Embryonic facial prominence (tissue), 1 donor: Measurements from ENCODE around the gene OPALIN.
"Not testable (repeated sequence)": the region's sequence is repeated elsewhere in the genome, so short reads cannot be mapped to it uniquely, and the experiment has no call there.

Experiments
- DNase-seq: peaks from one replicate; pipeline ENCODE4 v3.0.0-alpha.2; 2016; ENCODE audit errors: extremely low spot score

OPALIN gene

DNA sequence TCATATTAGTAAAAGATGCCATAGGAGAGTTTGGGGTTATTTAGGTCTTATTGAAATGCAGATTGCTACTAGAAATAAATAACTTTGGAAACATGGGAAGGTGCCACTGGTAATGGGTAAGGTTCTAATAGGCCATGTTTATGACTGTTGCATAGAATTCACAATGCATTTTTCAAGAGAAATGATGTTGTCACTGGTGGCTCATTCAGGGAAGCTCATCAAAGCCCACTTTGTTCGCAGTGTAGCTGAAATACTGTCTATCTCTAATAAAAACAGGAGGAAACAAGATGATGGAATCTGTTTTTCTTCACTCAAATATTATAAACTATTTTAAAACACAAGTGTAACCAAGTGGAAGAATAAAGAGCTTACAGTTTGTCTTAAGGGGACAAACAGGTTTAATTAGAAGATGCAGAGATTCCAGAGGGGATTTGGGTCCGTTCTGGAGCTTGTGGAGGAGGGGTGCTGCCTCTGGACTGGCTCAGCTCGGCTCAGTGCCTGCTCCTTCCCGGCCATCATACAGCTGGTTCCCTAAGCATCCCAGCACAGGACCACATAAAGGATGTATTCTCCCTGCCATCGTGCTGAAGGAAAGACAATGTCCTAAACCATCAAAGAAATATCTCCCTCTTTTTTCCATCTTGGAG, 20.4 kb downstream of the OPALIN start:
- DNase-seq, result no peak

DNA sequence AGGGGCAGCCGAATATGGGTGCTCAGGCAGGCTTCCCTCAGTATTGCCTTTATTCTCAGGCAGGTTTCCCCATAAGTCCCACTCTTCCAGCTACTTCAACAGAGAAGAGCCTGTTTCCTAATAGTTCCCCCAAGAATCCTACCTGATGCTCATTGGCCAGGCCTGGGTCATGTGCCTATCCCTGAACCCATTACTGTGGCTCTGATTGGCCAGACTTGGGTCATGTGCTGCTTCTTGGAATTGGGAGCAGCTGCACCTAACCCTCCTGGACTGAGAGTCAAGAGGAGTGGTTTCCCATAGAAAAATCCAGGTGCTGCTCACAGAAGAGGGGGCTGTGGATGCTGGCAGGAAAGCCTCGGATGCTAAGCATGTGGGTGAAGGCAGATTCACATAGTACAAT, 21.7 kb downstream of the OPALIN start:
- no peak for DNase-seq

DNA sequence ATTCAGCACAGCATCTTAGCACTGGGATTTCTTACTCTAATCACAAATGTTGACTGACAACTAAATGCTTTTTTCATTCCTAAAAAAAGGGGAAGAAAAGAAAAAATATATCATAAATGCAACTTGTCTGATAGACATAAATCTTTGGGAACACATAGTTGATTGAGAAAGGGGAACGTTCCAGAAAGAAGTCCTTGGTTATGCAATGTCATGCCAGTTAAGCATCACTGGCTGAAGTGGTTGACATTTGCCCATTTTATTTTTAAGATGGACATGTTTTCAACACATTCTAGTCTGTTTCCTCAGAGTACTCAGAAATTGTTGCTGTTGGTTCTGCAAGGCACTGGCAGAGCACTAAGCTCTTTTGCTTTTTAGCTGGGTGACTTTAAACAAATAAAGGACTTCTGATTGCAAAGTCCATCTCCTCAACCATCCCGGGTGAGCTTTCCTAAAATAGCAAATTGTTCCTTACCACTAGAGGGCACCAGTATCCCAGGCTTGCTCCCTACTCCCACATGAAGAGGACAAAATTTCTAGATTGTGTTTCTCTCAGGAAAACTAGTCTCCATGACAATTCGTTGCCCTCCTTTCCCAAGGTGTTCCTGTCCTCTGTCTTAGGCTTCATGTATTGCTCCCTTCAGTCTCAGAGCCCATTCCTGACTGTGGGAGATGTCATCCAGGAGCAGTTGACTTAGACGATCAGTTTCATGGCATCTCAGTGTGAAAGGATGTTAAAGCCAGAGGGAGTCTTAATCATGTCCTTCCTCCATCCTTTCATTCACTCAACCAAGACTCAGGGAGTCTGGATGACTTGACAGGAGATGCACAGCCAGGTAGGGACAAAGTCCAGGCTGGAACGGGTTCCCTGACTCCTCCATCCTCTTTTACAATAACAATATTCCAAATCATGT, 23.9 kb downstream of the OPALIN start:
- DNase-seq, result no peak

DNA sequence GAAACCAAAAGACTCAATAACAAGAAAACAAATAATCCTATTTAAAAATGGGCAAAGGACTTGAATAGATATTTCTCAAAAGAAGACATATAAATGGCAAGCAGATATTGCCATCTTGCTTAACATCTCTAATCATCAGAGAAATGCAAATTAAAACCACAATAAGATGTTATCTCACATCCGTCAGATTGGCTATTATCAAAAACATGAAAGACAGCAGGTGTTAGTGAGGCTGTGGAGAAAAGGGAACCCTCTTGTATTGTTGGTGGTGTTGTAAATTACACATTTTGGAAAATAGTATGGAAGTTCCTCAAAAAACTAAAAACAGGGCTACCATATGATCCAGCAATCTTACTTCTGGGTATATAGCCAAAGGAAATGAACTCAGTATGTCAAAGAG, 25.7 kb downstream of the OPALIN start:
- DNase-seq, result no peak

DNA sequence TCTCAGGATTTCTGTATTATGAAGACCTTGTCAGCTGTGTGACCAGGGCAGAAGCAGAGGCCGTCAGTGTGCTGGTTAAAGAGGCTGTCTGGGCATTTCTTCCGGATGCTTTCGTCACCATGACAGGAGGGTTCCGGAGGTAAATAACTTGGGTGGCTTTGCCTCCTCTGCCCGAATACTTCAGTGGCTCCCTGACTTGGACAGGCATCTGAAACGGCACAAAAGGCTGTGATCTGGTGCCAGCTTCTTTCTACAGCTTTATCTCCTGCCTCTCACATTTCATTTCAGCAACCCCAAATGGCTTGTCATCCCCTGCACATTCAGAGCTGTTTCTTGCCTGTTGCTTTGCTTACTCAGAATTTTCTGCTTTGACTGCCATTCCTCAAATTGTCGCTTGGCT, 31.3 kb downstream of the OPALIN start:
- DNase-seq, result no peak

DNA sequence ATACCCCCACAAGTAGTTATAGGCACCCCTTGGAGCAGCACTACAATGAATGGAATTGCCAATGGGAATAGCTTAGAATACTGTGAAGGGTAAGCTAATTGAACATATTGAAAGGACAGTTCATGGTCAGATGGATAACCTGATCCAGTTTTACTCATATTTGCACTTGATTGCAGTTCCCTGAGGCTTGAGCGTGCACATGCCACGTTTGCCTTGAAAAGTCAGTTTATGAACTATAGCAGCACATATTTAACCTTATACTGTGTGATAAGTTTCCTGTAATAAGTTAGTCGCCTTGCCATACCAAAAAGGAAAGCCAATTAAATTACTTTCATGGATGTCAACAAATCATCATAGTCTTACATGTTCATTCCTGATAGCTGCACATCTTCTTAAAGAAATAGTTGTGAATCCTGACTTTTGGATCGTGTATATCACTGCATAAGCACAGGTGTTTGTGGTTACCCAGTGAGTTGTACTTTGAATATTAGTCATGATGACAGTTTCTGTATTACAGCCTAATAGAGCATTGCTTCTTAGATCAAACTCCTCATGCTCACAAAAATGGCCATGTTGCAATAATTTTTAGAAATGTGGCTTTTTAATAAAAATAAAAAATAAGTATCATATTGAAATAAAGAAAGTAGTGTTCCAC, 33.0 kb downstream of the OPALIN start:
- DNase-seq, result no peak

DNA sequence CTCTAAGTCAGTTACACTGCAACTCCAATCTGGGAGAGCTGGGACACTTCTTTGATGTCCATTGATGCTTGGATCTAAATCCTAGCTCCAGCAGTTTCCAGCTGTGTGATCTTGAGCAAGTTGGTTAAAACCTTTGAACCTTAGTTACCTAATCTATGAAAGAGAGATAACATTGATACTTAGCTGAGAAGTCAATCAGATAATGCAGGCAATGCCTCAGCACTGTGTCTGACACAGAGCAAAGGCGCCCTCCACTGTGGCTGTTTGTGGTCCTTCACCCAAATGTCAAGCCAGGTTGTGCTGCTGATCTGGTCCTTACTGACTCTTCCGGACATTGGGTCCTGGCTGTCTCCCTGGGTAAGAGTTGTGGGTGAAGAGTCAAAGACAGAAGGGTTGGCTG, 34.4 kb downstream of the OPALIN start:
- DNase-seq, result no peak

DNA sequence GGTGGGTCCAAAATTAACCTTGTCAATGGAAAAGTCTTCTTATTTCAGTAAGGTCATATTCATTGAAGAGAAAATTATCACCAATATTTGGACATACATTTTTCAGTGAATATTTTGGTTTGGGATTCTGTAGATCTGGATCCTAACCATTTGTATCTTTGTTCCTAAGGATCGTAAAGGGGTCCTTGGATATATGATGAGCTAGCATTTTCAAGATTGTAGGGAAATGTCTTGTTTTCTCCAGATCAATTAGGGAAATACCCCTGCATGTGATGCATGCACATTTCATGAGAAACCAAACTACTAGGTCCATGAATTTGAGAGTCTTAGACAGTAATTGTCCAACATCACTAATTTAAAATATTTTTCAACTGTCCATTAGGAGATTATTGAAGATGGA, 36.5 kb downstream of the OPALIN start:
- DNase-seq, result no peak

DNA sequence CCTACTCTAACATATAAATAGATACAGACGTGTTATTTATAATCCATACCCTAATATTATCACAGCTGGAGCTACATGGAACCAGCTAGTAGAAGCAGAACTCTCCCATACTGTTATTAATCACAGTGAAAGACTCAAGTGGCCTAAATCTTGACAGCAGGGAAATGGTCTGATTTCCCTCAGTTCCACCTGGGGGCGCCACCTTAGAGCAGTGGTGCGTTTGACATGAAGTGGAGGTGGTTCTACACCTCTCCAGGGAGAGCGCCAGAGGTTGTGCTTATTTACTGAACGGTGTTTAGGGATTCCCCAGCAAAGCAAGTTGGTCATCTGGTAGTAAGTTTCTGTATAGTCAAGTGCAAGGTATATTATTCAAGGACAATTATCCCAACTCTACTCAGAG, 37.0 kb downstream of the OPALIN start:
- no peak for DNase-seq

DNA sequence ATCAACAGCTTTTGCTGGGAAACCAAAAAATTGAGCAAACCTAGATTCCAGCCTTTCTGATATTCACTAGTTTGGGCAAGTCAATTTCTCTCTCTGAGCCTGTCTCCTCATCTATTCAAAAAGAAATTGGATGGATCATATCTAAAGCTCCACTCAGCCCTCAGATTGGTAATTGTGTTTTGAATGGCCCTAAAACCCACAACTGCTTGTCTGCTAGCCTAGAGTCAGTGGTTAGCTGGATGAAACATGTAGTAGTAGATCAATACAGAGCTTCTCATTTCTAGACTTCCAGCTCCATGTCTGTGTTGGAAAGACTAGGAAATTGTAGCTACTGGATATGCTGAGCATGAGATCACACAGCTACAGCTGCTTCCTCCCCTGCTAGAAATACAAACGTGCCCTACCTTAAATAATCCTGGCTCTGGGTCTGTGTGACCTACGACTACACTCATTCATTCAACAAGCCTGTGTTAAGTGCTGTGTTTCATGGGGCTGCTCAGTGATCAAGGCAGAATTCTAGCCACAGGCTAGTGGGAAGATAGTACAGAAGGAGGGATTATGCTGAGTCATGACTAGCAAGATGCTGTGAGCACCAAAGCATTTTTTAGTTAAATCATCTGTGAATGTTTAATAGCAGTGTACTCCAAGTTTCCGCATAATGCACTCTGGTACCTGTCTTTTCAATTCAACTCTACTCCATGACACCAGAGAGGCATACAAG, 38.9 kb downstream of the OPALIN start:
- no peak for DNase-seq

DNA sequence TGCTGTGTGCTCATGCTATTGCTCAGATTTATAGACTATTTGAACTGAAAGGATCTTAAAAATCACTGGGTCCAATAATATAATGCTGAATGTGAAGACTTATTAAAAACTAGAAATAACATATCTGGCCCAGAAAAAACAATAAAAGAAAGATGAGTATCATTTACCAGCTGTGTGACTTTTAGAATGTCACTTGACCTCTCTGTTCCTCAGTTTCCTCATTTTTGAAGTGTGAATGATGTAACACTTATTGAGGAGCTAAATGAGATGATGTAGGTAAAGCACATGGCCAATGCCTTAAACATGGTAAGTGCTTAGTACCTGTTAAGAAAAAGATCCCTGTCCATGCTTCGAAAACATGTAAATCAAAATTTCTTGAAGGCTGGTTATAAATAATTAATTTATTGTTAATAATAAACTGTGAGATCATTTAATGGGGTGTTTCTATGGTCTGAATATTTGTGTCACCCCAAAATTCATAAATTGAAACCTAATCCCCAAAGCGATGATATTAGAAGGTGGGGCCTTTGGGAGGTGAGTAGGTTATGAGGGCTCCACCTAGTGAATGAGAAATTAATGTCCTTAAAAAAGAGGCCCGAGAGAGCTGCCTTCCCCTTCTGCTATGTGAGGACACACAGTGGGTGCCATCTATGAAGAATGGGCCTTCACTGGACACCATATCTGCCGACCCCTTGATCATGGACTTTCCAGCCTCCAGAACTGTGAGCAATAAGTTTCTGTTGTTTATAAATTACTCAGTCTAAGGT, 41.6 kb downstream of the OPALIN start:
- no peak for DNase-seq

DNA sequence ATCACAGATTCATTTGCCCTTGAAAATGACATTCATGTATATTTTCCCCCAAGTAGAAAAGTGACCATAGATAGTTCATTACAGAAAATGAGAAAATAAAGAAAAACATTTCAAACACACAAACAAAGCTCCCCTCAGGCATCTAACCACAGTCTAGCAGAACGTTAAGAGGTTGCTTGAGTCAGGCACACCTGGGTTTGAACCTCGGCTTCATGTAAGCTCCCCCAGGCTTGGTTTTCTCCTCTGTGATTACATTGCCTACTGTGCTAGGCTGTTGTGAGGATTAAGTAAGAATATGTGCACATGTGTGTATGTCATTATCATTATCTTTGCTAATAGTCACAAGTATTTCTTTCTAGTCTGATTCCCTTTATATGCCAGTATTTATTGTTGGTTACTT, 45.5 kb downstream of the OPALIN start:
- DNase-seq, result no peak

DNA sequence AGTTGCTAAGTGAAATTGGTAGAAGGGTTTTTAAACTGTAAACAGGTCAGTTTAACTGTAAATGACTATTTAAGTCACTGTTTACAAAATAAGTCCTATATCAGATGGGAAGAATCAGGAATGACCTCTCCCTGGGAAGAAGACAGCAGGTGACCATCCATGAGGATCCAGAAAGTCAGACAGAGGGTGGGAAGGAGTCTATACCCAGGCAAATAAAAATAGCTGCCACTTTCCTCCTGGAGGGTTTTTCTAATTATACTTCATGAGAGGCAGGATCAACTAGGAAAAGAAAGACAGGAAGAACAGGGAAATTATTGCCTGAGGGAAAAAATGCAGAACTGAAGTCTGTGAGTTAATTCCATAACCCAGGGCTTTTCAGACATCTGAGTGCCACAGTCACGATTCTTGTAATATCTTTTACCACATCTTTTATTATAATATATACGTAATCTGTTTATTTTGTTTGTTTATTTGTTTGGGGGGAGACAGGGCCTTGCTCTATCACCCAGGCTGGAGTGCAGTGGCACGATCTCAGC, 47.6 kb downstream of the OPALIN start:
- no peak for DNase-seq

DNA sequence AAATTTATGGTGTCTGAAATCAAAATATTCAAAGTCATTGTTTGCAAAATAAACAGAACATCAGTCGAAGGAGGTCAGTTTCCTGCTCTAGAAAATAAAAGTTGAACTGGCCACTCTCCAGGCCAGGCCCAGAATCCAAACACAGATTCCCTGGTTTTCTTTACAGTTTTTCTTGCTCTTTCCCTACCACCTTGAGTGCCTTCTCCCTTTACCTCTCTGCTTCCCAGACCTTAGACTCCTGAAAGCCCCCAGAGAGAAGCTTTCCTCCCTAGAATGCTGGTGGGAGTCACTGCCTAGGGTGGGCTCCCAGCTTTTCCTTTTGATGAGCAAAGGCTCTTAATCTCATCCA, 48.5 kb downstream of the OPALIN start:
- no peak for DNase-seq

DNA sequence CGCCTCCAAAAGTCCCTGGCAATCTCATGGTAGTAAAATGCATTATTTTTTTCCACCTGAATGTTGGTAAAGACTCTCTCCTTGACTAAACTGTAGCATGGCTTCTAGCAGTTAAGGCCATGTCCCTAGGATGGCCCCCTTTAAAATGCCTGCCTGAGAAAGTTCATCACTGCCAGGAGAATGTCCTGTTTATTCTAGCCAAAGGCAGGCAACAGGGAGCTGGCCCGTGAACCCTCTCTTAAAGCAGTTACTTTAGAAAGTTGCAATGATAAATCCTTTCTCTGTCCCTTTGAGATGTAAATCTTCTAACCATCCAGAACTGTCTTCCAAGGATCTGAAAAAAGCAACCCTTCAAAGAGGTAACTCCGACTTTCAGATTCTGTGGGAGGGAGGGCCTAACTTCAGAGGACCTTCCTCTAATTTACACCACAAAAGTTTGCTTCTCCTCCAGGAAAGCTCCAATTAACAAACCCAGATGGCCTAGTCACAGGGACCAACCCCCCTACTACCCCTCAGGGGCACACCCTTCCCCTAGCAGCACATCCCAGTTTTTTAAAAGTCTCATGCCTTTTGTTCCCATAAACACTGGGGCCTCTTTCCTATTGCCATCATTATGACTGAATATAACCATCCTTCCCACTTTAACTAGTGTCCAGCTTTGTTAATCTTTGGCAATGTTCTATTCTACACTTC, 49.0 kb downstream of the OPALIN start:
- no peak for DNase-seq

DNA sequence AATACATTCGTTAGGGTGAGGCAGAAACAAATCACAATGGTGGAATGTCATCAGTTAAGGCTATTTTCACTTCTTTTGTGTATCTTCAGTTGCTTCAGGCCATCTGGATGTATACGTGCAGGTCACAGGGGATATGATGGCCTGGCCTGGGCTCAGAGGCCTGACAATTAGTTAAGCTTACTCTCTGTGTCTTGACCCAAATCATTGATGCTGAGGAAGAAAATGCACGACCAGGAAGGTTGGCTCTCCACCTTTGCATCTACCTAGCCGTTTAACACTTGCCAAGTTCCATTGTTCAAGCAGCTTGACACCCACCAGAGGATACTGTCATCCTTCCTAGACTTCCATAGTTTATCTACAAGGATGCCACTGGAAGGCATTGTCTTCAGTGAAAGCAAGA, 49.9 kb downstream of the OPALIN start:
- not testable (repeated sequence) for DNase-seq

DNA sequence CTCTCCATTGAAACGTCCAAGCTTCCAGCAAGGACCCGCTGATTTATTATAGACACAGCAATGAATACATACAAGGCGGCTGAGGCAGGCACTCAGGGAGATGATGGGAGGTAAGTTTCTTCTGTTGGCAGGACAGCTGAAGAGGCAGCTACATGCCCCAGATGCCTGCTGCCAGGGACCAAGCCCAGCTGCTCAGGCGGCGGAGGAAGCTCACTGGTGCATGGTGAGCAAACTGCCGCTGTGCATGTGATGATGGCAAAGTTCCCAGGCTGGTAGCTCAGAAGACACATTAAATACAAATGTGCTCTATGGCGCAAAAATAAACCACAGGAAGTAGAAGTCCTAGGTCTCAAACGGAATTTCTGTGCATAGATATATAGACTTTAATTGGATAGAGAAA, 52.3 kb downstream of the OPALIN start:
- no peak for DNase-seq

DNA sequence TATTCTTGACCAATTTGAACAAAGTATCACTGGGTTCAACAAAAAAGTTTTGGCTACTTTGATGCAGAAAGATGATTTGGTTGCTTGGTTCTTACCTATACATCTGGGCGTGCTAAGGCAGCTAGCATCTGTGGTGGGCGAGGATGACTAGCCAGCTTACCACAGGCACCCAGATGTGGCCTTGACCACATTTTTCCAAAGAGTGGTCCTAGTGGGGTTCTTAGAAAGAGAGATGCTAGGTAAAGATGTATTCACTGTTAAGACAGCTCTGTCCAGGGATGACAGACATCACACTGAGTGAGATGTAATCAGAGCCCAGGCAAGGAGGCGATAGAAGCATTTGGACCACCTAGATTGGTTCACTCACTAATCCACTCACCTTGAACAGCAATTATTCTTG, 53.8 kb downstream of the OPALIN start:
- no peak for DNase-seq

DNA sequence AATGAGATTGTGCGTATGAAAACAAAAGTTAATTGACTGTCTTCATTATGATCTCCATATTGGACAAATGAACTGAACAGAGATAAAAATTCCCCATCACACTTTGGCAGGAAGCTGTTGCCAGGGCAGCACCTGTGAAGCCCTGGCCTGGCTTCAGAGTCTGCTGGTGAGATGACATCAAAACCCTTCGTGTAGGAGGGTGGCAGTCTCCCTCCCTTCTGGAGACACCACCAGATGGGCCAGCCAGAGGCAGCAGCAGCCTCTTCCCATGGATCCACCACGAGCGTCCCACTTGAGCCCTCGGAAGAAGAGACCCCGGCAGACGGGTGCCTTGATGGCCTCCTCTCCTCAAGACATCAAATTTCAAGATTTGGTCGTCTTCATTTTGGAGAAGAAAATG, 54.6 kb downstream of the OPALIN start, which contains the start of gene DNTT:
Gene DNTT, plus strand, starts transcription at position 205 of the 400 bp plus-strand sequence. Its CDS starts 64 bp downstream, at position 269.
- no peak for DNase-seq

DNA sequence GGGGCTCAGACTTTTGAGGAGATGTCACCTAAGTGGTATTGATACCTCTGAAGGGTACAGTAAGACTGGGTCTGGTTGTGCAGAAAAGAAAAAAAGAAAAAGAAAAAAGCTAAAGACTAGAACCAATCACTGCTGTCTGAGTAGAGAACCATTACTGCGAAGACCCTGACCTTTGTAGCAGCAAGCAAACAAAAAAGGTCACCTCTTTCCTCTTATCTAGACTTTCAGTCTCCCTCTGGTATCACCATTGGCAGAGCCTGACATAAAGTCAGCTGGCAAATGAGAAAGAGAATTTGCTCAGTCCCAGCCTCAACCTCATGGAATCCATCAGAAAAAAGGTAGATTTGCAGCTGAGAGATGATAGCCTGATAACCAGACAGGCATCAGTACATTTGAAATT, 57.2 kb downstream of the OPALIN start:
- no peak for DNase-seq

DNA sequence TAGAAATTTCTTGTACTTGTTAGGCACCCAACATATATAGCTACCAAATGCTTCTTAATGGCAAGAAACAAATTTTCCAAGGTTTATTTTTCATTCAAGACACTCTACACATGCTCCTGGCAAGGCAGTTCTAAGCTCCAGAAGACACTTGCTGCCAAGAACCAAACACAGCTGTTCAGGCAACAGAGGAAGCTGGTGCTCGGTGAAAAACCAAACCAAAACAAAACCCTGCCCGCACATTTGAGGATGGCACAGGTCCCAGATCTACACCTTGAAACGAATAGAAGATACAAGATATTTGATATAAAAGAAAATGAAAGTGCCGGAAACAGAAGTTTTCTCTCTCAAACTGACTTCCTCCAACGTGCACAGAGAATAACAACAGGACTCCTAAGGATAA, 59.4 kb downstream of the OPALIN start:
- DNase-seq, result no peak
